Measurements from ENCODE around the gene IMPDH1.
A peak's percentile ranks its signal among the peaks of the same experiment; 100 is the strongest.

IMPDH1 gene

DNA sequence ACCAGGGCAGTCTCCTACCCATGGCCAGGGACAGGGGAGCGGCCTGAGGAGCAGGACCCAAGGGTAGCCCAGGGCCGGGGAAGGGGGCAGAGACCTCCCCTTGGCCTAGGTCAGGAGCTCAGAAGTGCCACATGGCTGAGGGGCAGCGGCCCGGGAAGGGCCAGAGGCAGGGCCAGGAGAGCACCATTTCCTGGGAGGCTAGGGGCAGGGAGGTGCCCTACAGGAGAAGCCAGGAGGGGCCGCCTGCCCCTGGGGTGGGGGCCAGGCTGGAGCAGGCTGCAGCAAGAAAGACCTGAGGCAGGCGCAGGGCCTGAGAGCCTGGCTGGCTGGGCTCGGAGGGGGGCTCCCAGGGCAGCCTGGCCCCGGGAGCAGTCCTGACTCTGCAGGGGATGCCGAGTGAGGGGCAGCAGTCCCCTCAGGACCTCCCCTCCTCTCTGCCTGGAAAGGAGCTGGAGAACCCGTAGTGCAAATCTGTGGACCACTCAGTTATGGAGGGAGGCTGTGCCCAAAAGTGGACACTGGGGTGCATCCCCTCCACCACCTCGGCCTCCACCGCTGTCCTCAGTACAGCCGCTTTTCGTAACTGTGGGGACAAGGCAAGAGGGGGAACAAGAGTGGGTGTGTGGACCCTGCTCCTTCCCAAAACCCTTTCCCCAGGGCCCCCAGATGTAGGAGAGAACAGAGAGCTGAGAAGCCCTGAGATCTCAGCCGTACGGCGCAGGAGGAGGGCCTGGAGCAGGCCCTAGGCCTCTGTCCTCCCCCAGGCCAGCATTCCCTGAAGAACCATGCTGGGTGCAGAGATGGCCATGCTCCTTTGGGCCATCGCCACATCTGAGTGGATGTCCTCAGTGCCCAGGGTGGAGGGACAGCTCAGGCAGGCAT is 17.1 kb downstream of the IMPDH1 start:
- no peak overlapping the region for H3K4me3 ChIP-seq
- no peak overlapping the region for H3K27ac ChIP-seq

DNA sequence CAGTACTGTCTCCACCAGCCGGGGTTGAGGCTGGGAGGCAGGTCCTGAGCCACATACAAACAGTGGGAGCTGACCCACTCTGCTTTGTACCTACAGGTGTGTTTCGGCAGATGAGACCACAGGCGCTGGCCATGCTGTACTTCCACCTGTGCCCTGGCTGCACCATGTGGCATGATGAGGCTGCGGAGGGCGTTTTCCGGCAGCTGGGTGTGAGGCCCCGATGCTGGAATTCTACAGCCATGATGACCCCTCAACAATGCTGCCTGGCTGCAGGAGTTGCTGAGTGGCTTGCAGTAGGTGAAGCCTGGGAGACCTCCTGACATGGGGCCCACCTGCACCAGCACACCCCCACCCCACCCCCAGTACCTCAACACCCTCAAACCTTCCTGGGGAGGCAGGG is 18.0 kb downstream of the IMPDH1 start:
- Histone ChIP-seq H3K27ac (no peak overlapping the region), H3K4me3 (no peak overlapping the region)

DNA sequence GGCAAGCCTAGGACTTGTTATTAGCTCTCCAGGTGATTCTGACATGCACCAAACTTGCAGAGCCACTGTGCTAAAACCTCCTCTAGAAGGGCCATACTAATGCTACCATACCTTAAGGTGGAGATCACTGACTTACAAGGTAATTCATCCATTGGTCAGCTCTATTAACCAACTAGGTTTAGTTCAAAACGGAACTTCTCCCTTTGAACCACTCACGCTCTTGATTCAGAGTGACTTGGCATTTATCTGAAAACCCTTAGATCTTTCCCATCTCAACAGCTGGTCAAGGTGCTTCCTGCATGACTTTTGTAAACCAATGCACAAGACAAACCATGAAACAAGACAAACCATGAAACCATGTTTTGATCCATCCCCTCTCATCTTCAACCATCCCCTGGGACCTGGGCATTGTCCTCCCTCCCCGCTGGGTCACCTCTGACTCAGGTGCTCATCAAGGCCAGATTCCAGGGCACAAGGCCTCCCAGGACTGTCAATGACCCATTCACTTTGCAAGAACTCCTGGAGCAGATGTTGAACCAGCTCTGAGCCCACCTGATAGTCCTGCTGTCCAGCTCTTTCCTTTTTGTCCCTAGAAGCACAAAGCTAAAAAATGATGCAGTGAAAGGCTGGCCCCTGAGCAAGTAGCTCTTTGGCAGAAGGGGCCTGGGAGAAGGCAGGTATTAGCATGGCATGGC is 18.8 kb downstream of the IMPDH1 start:
- H3K4me3 ChIP-seq = no peak overlapping the region
- no peak overlapping the region for H3K27ac ChIP-seq

DNA sequence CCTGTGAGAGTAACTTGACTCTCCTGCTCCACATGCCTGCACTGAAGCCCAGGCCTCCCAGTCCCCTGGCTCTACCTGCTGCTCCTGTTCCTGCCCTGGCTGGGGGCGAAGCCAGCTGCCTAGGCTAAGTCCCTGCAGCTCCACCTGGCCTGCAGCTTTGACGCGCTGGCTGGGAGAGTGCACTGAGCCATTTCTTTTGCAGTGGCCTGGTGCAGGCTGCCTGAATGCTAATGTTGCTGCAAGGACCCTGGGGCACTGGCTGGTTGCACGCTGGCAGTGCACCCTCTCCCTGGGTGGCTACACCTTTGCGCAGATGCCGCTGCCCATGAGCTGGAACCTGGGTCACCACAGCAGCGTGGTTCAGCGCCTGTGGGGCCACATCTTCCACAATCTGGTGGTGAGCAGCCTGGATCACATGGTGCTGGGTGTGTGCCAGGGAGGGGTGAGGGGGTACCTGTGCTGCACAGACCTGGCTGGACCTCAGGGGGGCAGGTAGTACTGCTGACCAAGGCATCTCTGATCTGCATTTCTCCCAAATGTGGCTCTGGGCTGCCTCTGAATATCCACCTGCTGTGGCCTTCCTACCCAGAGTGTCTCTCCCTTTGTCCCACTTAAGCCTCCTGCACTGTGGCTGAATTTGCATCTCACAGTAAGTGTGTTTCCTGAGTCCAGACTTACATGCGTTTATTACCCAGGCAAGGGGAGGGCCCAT is 20.0 kb downstream of the IMPDH1 start:
- H3K4me3 ChIP-seq = no peak overlapping the region
- no peak overlapping the region for H3K27ac ChIP-seq

DNA sequence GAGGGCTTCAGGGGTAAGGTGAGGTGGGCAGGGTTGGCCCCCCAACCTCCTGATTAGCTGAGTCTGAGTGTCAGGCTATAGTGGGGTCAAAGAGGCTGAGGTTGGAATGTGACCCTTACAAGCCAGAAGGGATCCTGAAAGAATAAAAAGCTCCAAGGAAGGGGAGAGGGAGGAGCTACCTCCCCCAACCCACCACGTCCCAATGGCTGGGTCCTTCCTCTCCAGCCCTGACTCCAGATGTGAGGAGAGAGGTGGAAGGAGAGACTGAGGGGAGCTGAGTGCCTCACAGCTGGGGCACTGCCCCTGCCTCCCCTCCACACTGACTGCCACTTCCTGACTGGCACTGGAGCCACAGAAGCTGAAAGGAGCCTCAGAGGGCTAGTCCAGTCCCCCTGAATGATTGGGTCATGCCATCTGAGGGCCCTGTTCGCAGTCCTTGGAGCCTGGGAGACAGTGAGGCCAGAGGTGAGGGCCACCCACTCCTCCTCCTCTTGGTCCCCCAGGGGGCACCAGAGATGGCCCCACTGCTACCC is 20.6 kb downstream of the IMPDH1 start:
- no peak overlapping the region for H3K4me3 ChIP-seq
- no peak overlapping the region for H3K27ac ChIP-seq

DNA sequence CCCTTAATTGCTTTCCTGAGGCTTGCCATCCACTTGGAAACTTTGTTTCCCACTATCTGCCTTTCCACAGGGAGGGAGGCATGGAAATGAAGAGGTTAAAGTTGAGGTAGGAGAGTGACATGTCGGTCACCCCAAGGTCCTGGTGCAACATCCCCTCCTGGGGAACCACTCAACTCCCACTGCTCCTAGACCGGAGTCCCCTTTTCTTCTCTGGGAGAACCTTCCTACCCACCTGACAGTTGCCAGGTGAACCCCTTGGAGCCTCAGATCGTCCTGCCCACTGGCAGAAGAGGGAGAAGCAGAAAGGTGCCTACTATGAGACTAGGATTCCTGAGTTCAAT is 21.7 kb downstream of the IMPDH1 start:
- Histone ChIP-seq H3K27ac (no peak overlapping the region), H3K4me3 (no peak overlapping the region)

DNA sequence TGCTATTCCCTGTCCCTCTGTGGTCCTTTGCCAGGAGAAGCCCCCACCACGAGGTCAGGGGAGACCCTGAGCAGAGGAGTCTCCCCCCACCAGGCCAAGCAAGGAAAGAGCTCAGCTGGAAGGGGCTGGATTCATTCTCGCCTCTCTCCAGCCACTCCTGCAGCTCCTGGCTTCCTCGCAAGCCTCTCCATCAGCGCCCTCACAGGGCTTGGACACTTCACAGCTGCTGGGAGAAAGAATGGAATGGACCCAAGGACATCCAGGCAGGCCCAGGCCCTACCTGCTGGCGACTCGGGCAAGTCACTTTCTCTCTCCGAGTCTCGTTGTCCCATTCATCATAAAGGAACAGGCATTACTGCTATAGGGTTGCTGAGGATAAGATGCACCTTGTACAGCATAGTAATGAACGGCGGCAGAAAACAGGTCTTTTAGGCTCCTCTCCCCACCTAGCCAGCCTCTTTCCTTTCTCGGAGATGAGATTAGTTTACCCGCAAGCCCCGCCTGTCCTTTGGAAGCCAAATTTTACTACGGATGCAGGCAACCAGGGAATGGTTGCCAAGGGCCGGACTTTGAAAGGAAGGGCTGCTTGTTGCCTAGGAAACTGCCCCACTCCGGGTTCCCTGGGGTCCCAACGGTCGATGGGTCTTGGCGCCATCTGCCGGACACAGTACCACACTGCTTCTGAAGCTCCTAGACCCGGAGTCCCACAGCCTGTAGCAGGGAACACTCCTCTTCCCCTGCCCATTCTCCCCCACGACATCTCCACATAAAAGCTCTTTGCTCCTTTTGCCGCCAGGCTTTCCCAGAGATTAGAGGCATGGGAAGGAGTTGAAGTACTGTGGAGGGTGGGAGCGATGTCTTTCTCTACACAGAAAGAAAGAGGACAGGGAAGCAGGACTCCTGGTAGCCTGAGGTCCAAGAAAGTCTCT is 22.3 kb downstream of the IMPDH1 start:
- Histone ChIP-seq H3K27ac (no peak overlapping the region), H3K4me3 (no peak overlapping the region)

DNA sequence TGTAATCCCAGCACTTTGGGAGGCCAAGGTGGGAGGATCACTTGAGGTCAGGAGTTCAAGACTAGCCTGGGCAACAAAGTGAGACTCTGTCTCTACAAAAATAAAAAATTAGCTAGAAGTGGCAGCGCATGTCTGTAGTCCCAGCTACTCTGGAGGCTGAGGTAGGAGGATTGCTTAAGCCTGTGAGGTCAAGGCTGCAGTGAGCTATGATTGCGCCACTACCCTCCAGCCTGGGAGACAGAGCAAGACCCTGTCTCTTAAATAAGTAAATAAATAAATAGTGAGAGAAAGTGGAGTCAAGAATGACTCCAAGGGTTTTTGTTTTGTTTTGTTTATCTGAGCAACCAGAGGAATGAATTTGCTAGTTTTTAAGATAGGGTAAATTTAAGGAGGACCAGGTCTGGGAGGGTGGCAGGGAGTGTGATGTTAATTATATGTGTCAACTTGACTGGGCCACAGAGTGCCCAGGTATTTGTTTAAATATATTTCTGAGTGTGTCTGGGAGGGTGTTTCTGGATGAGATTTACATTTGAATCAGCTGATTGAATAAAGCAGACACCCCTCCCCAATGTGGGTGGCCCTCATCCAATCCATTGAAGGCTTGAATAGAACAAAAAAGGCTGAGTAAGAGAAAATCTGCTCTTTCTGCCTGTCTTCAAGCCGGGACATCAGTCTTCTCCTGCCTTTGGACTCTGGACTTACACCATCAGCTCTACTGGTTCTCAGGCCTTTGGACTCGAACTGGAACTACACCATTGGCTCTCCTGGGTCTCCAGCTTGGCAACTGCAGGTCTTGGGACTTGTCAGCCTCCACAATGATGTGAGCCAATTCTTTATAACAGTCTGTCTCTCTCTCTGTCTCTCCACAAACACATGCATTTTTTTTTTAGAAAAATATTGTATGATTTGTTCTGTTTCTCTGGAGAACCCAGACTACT is 23.5 kb downstream of the IMPDH1 start:
- Histone ChIP-seq H3K27ac (no peak overlapping the region), H3K4me3 (no peak overlapping the region)

DNA sequence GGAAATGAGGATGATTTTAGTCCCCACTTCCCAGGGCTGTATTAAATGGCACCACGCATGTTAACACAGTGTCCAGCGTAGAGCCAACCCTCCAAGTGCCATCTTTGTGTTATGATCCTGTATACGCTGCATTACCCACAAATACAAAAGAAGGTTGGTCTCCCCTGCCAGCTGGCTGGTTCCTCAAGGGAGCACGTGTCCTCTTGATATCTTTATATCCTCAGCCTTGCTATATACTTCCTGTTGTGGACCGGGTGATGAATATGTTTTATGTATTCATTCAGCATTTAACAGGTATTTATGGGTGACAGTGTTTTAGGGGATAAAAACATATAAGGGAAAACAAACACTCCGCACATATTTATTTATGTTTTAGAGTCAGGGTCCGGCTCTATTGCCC is 25.1 kb downstream of the IMPDH1 start:
- no peak overlapping the region for H3K4me3 ChIP-seq
- H3K27ac ChIP-seq = no peak overlapping the region

DNA sequence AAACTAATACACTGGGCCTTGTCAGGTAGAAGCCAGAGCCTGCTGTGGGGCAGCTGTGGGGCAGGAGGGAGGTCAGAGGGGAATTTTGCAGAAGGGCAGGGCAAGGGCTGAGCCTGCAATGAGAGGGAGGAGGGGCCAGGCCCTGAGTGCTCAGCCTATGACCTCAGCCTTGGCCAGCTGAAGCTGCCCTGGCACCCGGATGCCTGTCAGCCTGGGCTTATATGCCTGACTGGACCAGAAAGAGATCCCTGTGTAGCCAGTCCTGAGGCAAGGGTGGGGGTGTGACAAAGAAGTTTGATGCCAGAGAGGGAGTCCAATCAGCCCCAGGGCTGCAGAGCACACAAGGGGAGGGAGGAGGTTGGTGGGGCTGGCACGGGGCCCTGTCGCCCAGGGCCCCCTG is 26.0 kb downstream of the IMPDH1 start:
- Histone ChIP-seq H3K27ac (no peak overlapping the region), H3K4me3 (no peak overlapping the region)

DNA sequence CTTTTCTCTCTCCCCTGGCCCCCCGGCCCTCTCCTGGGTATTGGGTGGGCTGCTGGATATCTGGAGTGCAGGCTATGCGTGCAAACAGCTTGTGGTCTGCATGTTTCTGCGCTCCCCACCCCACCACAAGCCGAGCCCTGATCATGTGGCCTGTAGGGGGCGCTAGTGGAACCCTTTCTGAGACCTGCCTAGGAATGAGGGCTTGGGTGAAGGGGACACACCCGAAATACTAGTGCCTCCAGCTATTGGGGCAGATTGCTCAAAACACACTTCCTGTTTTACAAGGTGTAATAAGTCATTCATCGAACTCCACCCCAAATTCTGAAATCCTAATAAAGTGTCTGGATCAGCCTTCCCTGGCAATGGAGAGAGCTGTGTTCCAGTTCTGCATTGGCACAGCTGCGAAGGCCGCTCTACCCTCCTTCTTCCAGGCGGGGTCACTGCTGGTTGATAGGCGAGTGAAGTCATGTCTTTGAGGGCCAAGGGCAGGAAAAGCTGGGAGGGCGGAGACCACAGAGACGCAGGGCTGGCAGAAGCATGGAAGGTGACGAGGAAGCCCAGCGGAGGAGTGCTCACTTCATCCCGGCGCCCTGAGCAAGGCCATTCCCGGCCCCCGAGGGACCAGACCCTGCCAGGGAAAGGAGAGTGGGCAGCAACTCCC is 28.5 kb downstream of the IMPDH1 start:
- Histone ChIP-seq H3K27ac (peak overlapping the region in 3 of 21 experiments; percentile 6 to 50 (median 26)), H3K4me3 (no peak overlapping the region)

DNA sequence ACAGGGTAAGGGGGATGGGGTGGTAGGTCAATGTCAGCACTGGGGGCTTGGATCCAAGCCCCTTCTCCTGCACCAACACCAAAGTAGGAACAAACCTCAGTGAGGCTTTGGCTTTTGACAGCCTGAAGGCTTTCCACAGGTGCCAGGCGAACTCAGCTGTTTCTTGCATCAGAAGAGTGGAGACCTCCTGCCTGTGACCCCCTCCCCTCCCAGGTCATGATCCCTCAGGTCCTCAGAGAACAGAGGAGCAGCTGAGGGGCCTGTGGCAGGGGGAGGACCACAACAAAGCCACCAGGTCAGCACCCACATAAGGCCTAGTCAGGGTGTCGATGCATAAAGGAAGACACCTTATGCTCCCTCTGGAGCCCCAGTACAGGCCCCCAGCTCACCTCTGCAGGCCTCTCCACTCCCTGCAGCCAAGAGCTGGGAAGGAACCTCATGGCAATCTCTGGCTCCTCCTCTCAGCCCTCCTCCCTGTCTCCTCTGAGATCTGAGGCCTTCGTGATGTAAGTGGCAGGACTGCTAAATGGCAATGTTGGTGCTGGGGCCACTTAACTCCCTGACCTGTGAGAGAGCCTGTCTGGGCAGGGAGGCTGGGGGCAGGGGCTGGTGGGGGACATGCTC is 29.2 kb downstream of the IMPDH1 start:
- Histone ChIP-seq H3K27ac (peak overlapping the region in 1 of 21 experiments; percentile 10), H3K4me3 (no peak overlapping the region)

DNA sequence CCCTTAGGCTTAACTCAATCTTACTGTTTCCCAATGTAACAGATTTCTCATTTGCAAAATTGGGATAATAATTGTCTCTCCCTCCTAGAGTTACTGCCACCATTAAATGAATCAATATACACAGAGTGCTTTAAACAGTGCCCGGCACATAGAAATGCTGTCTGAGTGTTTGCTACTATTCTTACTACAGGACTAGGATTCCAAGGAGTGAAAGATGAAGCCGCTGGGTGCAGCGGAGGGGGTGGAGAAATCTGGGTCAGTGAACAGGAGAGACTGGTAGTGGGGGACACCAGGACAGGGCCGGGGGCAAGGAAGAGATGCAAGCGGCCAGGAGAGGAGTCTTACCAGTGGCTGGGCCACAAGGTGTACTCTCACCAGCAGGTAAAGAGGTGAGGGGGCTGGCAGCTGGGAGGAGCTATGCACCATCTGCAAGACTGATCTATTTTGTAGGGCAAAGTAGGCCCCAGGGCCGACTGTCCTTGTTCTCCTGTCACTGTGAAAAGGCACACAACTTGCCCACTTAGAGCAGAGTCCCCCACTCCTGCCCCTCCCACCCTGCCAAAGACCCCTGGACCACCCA is 29.8 kb downstream of the IMPDH1 start:
- Histone ChIP-seq H3K4me3 (no peak overlapping the region), H3K27ac (no peak overlapping the region)

DNA sequence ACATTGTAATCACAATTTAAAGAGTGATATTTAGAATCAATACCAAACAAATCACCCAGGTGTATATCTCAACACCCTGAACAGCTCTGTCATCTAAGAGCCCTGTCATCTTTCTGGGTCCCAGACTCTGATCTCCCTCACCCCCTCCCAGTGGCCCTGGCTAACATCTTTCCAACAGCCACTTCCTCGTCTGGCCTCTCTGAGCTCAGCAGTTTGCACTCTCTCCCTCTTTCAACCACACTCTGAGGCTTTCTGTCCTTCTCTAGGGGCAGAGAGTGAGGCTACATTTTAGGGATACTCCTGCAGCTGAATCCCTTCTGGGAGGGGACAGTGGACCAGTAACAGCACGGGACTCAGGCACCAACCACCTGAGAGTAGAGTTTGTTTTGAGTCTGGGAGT is 31.1 kb downstream of the IMPDH1 start:
- H3K27ac ChIP-seq = no peak overlapping the region
- no peak overlapping the region for H3K4me3 ChIP-seq

DNA sequence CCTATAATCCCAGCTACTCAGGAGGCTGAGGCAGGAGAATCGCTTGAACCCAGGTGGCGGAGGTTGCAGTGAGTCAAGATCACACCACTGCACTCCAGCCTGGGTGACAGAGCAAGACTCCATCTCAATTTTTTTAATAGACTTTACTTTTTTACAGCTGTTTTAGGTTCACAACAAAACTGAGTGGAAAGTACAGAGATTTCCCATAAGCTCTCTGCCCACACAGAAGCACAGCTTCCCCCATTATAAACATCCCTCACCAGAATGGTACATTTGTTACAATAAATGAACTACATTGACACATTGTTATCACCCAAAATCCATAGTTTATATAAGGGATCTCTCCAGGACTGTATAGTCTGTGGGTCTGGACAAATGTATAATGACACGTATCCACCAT is 33.7 kb downstream of the IMPDH1 start:
- Histone ChIP-seq H3K4me3 (no peak overlapping the region), H3K27ac (no peak overlapping the region)

DNA sequence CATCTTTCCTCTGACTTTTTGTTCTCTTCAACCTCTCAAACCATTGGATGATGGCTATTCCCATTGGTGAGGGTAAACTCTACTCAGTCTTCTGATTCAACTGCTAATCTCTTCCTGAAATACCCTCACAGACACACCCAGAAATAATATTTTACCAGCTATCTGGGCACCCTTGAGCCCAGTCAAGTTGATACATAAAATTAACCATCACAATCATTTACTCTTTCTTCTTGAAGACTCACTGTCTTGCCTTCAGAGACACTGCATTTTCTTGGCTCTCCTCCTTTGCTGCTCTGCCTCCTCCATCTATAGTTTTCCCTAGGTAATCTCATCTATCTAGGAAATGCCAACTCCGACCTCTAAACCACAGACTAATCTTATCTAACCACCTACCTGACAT is 35.7 kb downstream of the IMPDH1 start:
- no peak overlapping the region for H3K4me3 ChIP-seq

DNA sequence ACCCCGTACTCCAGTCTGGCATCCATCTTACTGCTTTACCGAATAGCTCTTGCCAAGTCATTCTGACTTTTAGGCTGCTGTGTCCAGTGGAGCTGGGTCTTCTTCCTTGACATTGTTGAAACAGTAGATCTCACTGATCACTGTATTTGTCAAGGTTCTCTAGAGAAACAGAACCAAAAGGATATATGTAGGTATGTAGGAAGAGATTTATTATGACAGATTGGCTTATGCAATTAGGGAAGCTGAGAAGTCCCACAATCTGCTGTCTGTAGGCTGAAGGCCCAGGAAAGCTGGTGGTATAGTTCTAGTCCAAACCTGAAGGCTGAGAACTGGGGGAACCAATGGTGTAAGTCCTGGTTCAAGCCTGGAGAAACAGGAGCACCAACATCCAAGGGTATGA is 36.2 kb downstream of the IMPDH1 start:
- no peak overlapping the region for H3K27ac ChIP-seq
- no peak overlapping the region for H3K4me3 ChIP-seq

More for the DNA sequence above, 35.7 kb downstream of the IMPDH1 start:
- H3K27ac ChIP-seq = no peak overlapping the region
